Hindlimb muscle (tissue), 1 donor: ENCODE results near the gene XRCC1. TPM values are rescaled to one million over a fixed set of nuclear protein-coding genes. Genes with fewer than 3 reads are reported as not detected.
"Not testable (repeated sequence)": the region's sequence is repeated elsewhere in the genome, so short reads cannot be mapped to it uniquely, and the experiment has no call there.

ENCODE experiments used
- DNase-seq: peaks from one replicate; pipeline ENCODE4 v3.0.0-alpha.2; 2013
- polyA plus RNA-seq: library from polyadenylated mRNA; unstranded; fragments of 120-200 nt; gene quantifications from one replicate; pipeline ENCODE4 v1.2.1, GENCODE V29; 2013; ENCODE audit not compliant: insufficient read length

Gene XRCC1
- polyA plus RNA-seq, 1 donor, result 39.5 TPM

- no peak for DNase-seq
Measured at GRCh38 chr19:43599635-43600295, 24.4 kb upstream of the XRCC1 start.

DNA sequence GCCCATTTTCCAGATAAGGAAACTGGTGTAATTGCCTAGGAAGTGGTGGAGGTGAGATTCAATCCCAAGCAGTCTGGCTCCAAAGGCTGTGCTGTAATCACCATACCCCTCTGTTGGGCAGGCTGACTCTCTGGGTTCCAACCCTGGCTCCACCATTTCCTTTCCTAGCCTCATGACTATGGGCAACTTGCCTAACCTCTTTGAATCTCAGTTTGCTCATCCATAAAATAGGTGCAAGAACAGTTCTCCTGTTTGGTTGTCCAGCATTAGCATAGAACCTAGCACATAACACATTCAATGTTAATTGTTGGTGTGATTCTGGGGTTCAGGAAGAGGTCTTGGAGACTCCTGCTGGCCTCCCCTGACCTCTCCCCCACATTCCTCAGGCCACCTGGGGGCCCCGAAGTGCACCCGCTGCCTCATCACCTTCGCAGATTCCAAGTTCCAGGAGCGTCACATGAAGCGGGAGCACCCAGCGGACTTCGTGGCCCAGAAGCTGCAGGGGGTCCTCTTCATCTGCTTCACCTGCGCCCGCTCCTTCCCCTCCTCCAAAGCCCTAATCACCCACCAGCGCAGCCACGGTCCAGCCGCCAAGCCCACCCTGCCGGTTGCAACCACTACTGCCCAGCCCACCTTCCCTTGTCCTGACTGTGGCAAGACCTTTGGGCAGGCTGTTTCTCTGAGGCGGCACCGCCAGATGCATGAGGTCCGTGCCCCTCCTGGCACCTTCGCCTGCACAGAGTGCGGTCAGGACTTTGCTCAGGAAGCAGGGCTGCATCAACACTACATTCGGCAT, 23.3 kb upstream of the XRCC1 start:
- DNase-seq, result no peak

GRCh38 chr19:43597876-43598275, 22.5 kb upstream of the XRCC1 start:
- no peak for DNase-seq

DNA sequence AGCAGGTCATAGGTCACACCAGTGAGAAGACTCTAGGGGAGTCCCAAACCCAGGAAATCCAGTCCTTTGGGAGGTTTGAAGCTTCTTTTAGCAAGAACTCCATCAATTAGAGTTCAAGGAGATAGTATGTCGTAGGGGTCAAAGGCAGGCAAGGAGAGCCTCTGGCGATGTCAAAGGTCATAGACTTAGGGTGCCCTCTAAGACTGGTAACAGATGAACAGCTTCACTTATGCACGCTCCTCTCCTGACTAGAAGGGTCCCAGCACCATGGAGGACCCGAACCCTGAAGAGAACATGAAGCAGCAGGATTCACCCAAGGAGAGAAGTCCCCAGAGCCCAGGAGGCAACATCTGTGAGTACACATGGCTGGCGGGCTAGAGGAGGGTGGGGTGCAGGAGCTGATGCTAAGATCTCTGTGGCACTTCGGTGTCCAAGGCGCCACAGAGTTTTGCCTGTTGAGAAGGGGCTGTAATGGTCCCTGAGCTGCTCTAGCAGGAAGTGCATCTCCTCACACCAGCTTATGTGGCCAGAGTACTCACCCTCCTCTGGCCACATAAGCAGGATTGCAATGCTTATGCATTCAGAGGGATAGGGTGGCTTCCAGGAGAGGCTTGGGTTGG, 21.6 kb upstream of the XRCC1 start:
- no peak for DNase-seq

- DNase-seq, result peak; percentile 100
Measured at GRCh38 chr19:43595999-43596841, 20.9 kb upstream of the XRCC1 start, which contains the start of the genes IRGQ and ZNF576. IRGQ (minus strand) TSS chr19:43596134; CDS start chr19:43595338, 796 bp downstream. ZNF576 (plus strand) TSS chr19:43596595; CDS start chr19:43597109, 514 bp downstream.

GRCh38 chr19:43595605-43595998, 20.3 kb upstream of the XRCC1 start:
- no peak for DNase-seq

GRCh38 chr19:43594710-43595604, 19.6 kb upstream of the XRCC1 start:
- peak; percentile 58 for DNase-seq

- DNase-seq, result no peak
Measured at GRCh38 chr19:43594081-43594697, 18.9 kb upstream of the XRCC1 start.

DNA sequence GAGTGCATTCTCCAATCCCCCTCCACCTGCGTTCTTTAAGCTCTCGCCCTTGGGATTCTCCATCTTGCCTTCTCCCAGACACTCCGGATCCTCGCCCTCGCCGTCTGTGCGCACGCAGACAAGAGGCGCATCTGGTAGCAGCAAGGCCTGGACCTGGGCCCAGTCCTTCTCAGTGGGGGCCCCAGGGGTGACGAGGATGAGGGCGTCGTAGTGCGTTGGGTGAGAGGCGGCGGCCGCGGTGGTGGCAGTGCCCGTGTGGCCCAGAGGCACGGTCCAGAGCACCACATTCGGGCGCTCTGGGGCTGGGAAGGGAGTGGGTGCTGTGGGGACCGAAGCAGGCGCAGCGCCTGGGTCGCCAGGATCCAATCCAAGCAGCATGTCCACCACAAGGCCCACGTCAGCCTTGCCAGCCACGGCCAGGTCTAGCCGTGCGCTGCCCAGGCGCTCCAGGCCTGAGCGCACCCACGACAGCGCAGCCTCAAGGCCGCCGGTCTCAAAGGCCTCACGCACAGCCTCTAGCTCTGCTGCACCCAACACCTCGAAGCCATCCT, 17.5 kb upstream of the XRCC1 start:
- DNase-seq, result no peak

DNA sequence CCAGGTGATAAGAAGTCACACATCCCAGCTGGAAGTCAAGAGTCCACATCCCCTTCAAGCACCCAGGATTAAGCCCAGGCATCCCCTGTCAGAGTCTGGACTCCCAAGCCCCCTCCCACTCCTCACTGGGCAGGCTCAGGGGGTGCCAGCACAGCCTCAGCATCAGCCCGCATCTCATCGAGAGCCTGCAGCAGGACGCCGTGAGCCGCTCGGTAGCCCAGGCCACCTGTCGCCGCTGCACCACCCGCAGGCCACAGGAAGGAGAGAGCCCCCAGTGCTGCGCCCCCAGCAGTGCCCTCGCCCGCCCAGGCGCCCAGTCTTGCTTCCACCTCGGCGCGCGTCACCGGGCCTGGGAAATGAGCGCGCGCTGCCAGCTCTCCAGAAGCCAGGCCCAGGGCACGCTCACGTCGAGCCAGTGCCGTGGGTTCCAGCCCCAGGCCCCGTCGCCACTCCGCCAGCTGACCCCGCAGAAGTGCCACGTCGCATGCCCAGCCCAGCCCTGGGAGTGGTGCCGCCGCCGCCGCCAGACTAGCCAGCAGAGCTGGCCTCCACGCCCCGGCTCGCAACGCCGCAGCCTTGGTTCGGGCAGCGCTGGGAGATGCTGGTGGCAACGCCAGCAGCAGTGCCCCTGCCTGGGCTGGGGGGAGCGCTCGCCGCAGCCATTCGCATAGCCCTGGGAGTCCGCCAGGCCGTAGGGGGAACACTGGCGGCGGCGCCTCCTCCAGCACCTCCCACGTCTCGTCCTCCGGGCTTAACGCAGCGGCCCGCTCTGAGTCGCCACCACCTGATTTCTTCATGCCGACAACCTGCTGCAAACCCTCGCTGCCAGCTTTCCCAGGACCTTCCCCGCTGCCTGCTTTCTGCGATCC, 16.8 kb upstream of the XRCC1 start:
- DNase-seq, result no peak

GRCh38 chr19:43589678-43590077, 14.4 kb upstream of the XRCC1 start:
- no peak for DNase-seq

GRCh38 chr19:43589277-43589676, 13.9 kb upstream of the XRCC1 start:
- DNase-seq, result no peak

- DNase-seq, result not testable (repeated sequence)
Measured at GRCh38 chr19:43587029-43587428, 11.7 kb upstream of the XRCC1 start.

DNA sequence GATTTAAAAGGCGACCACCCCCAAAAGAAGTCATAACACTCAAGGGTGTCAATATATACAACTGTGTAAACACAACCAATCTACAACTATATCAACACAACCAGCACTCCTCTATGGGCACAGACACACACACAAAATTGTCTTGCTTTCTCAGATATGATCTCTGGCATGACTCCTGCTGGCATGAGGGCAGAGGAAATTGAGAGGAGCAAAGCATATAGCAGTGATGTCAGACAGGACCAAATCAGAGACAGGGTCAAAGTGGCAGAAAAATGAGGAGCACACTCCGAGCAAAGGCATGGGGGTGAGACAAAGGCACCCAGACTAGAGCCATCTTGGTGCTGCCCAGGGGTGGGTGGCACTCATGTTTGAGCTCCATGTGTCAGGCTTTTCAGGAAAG, 11.0 kb upstream of the XRCC1 start:
- DNase-seq, result no peak

DNA sequence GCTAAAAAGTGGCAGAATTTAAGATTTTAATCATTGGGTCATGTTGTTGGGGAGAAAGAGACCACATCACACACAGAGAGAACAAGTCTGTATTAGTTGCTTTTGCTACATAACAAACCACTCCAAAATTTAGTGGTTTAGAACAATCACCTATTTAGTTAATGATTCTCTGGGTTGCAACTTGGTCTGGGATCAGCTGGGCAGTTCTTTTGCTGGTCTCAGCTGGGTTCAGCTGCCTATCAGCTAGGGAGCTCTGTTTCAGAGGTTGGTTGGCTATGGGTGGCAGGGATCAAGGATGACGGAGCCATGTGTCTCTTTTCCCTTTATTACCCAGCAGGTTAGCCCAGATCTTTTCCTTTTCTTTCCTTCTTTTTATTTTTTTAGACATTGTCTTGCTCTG, 9.2 kb upstream of the XRCC1 start:
- no peak for DNase-seq

DNA sequence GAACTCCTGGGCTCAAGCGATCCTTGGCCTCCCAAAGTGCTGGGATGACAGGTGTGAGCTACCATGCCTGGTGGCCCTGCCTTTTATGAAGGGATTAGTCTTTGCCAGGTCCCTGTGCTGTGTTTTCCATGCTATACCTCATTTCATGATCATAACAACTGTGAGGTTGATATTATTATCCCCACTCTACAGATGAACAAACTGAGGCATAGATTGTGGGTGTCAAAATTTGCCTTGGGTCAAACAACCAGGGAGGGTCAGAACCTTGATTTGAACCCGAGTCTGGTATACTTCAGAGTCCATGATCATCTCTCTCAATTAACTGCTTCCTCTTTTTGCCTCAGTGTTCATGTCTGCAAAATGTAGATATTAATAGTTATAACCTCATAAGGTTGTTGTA, 7.2 kb upstream of the XRCC1 start:
- no peak for DNase-seq

- DNase-seq, result no peak
Measured at GRCh38 chr19:43581467-43581866, 6.1 kb upstream of the XRCC1 start.

GRCh38 chr19:43578787-43579186, 3.5 kb upstream of the XRCC1 start:
- DNase-seq, result no peak
